ENCODE measurements around the gene MYEOV.

The MYEOV gene

DNA sequence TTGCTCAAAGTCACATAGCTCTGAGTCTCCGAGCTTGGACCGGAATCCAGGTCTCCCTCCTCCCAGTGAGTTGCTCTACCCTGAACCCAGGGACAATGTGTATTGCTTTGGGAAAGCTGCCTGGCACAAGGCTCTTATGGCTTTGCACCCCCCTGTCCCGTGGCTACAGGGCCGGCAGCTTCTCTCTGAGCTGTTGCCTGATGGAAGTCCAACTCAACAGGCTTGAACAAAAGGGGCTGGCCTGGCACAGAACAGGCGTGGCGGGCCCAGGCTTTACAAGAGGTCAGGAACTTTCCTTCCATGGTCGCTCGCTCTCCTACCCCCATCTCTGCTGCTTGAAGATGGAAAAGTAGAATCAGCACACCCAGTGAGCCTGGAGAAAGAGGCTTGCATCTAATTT lies 34.3 kb downstream of the MYEOV start:
- Histone ChIP-seq H3K36me3 (ENCODE audit: insufficient read depth, low read length) (no peaks in the 10 kb centered on the region), H3K4me1 (ENCODE audit: control insufficient read depth, insufficient read depth, low read length) (no peaks in the 10 kb centered on the region), H3K9me3 (replicated peaks; ENCODE audit: low read length) (no peaks in the 10 kb centered on the region), H3K4me3 (ENCODE audit: low read length) (no peak overlapping the region), H3K9ac (ENCODE audit: low read depth, low read length) (no peak overlapping the region), H3K4me2 (ENCODE audit: low read length) (no peak overlapping the region), H3K27me3 (ENCODE audit: control insufficient read depth, insufficient read depth, low read length) (no peaks in the 10 kb centered on the region)

DNA sequence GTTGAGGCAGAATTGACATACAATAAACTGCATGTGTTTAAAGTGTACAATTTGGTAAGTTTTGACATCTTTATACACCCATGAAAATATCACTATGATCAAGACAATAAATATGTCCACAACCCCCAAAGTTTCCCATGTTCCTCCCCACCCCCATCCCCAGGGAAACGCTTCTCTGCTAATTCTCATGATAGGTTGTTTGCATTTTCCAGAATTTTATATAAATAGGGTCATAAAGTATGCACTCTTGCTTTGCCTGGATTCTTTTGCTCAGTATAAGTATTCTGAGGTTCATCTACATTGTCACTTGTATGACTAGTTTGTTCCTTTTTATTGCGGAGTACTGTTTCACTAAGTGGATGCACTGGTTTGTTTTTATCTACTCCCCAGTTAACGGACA lies 35.6 kb downstream of the MYEOV start:
- Histone ChIP-seq H3K4me2 (ENCODE audit: low read length) (no peak overlapping the region), H3K9me3 (replicated peaks; ENCODE audit: low read length) (no peaks in the 10 kb centered on the region), H3K4me1 (ENCODE audit: control insufficient read depth, insufficient read depth, low read length) (peaks cover 6% of the 10 kb centered on the region), H3K4me3 (ENCODE audit: low read length) (no peak overlapping the region), H3K36me3 (ENCODE audit: insufficient read depth, low read length) (no peaks in the 10 kb centered on the region), H3K9ac (ENCODE audit: low read depth, low read length) (no peak overlapping the region), H3K27me3 (ENCODE audit: control insufficient read depth, insufficient read depth, low read length) (no peaks in the 10 kb centered on the region)

DNA sequence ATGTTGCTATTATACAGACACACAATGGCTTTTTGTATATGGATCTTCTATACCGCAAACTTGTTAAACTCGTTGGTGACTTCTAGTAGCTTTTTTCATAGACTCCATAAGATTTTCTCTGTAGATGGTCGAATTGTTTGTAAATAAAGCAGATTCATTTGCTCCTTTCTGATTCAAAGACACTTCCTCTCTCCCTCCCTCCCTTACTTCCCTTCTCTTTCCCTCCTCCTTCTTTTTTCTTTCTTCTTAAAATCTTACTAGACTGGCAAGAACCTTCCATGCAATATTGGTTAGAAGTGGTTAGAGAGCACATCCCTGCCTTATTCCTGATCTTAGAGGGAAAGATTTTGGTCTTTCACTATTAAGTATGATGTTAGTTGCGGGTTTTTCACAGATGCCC lies 36.4 kb downstream of the MYEOV start:
- Histone ChIP-seq H3K9ac (ENCODE audit: low read depth, low read length) (no peak overlapping the region), H3K36me3 (ENCODE audit: insufficient read depth, low read length) (no peaks in the 10 kb centered on the region), H3K9me3 (replicated peaks; ENCODE audit: low read length) (no peaks in the 10 kb centered on the region), H3K27me3 (ENCODE audit: control insufficient read depth, insufficient read depth, low read length) (no peaks in the 10 kb centered on the region), H3K4me3 (ENCODE audit: low read length) (no peak overlapping the region), H3K4me2 (ENCODE audit: low read length) (no peak overlapping the region), H3K4me1 (ENCODE audit: control insufficient read depth, insufficient read depth, low read length) (peaks cover 6% of the 10 kb centered on the region)

DNA sequence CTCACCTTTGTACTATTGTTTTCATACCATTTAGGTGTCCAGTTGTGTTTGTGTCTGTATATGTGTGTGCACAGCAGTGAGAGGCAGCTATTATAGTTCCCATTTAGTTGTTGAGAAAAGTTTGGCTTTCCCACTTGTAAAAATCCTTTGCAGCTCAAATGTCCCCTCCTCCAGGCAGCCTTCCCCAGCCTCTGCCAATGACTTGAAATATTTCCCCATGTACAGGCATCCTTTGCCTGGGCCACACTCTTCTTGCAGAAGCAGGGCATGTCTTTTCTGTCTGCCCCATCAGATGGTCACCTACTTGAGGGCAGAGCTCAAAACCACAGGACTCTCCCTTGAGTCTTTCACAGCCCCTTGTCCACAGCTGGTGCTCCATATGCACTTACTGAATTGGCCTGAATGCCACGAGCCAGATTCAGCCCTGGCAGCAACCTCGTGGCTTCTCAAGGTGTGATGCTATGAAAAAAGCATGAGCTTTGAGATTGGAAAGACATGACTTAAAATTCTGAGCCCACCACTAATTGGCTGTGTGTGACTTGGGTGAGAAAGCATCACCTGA lies 39.3 kb downstream of the MYEOV start:
- no peak overlapping the region for H3K4me2 ChIP-seq (ENCODE audit: low read length)

DNA sequence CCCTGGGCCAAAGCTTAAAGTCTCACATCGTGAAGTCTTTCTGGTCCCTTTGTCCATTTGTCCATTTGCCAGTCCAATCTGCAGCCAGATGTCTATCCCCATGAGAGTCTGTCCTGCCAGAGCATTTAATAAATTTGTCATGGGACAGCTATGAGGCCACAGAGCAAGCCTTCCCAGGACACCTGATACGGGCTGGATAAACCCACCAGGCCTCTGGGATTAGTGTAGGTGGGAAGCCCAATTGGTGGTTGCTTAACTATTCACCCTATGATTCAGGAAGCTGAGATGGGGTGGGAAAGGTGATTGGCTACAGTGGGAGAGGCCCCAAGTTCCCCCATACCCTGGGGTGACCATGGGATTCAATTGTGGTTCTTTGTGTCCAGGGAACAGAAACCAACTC lies 39.9 kb downstream of the MYEOV start:
- Histone ChIP-seq H3K4me3 (ENCODE audit: low read length) (no peak overlapping the region), H3K36me3 (ENCODE audit: insufficient read depth, low read length) (no peaks in the 10 kb centered on the region), H3K9me3 (replicated peaks; ENCODE audit: low read length) (no peaks in the 10 kb centered on the region), H3K4me2 (ENCODE audit: low read length) (no peak overlapping the region), H3K27me3 (ENCODE audit: control insufficient read depth, insufficient read depth, low read length) (no peaks in the 10 kb centered on the region), H3K9ac (ENCODE audit: low read depth, low read length) (no peak overlapping the region), H3K4me1 (ENCODE audit: control insufficient read depth, insufficient read depth, low read length) (peaks cover 15% of the 10 kb centered on the region)

More for the DNA sequence above, 39.3 kb downstream of the MYEOV start:
- no peaks in the 10 kb centered on the region for H3K9me3 ChIP-seq (replicated peaks; ENCODE audit: low read length)
- H3K9ac ChIP-seq (ENCODE audit: low read depth, low read length): no peak overlapping the region
- no peak overlapping the region for H3K4me3 ChIP-seq (ENCODE audit: low read length)
- no peaks in the 10 kb centered on the region for H3K36me3 ChIP-seq (ENCODE audit: insufficient read depth, low read length)
- no peaks in the 10 kb centered on the region for H3K27me3 ChIP-seq (ENCODE audit: control insufficient read depth, insufficient read depth, low read length)
- peaks cover 15% of the 10 kb centered on the region for H3K4me1 ChIP-seq (ENCODE audit: control insufficient read depth, insufficient read depth, low read length)

DNA sequence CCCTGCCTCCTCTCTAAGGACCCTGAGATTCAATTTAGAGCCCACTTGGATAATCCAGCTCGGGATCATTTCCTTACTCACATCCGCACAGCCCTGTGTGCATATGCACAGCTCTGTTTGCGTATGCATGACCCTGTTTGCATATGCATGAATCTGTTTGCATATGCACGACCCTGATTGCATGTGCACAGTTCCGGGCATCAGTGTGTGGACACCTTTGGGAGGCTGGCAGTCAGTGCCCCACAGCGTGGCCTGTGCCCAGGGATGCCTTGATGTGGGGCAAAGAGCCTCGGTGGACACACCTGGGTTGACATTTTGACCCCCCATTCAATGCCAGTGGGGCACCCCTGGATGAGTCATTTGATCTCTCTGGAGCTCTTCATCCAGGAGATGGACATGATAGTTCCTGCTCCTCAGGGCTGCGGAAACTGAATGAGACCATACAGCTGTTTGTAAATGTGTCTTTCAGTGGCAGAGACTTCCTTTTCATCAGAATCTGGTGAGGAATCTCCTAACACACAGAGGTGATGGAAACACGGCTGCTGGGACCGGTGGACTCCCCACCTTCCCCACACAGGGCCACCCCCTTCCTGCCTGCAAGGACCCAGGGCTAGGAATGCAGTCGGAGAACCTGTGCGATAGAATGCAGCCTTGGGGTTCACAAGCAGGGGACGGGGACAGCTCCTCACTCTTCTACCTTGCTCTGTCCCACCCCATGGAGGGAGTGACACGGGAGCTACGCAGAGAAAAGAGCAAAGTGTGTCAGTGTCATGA lies 41.2 kb downstream of the MYEOV start:
- Histone ChIP-seq H3K4me3 (ENCODE audit: low read length) (no peak overlapping the region), H3K9me3 (replicated peaks; ENCODE audit: low read length) (no peaks in the 10 kb centered on the region), H3K4me1 (ENCODE audit: control insufficient read depth, insufficient read depth, low read length) (peaks cover 15% of the 10 kb centered on the region), H3K36me3 (ENCODE audit: insufficient read depth, low read length) (no peaks in the 10 kb centered on the region), H3K9ac (ENCODE audit: low read depth, low read length) (no peak overlapping the region), H3K4me2 (ENCODE audit: low read length) (no peak overlapping the region), H3K27me3 (ENCODE audit: control insufficient read depth, insufficient read depth, low read length) (no peaks in the 10 kb centered on the region)

DNA sequence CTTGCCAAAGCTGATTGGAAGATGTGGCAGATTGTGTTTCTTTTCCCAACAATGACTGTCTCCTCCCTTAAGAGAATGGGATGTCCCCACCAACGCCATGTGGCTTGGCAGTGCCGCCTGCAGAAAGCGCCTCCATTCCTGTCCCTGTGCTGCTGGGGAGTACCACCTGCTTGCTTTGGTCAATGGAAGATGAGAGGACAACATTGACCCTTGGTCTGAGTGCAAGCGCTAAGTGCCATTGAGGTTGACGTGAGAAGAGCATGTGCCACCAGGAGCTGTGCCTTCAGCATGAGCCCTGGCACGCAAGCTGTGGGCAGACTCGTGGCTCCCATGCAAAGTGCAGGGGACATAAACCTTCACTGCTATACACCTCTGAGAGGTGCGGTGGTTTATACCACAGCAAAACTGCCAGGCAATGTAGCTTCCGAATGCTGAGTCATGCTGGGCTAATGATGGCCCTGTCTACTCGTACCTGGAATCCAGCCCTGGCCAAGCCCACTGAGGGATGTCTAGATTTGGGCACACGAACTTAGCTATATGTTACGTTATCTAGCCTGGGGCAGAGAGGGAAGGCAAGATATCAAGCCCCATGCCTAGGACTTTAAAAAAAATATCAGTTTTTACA lies 41.9 kb downstream of the MYEOV start:
- H3K27me3 ChIP-seq (ENCODE audit: control insufficient read depth, insufficient read depth, low read length): no peaks in the 10 kb centered on the region

DNA sequence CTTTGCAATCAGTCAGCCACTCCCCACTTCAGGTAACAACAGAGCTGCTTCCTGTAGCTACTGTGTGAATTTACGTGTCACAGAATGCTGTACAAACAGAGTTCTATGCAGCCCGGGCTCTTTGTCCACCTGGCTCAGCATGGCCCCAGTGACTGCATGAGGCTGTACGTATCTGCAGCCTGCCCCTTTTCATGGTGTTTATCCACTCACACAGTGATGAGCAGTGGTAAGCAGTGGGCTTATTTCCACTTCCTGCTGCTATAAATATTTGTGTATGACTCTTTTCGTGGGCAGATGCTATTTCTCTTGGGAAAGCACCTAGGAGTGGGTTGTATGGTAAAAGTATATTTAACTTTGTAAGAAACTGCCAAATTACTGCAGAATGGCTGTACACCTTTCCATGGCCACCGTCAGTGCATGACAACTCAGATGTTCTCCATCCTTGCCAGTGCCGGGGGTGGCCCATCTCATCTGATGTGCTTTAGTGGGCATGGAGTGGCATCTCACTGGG lies 43.3 kb downstream of the MYEOV start:
- no peak overlapping the region for H3K4me3 ChIP-seq (ENCODE audit: low read length)
- H3K9me3 ChIP-seq (replicated peaks; ENCODE audit: low read length): no peaks in the 10 kb centered on the region
- H3K36me3 ChIP-seq (ENCODE audit: insufficient read depth, low read length): no peaks in the 10 kb centered on the region
- H3K4me2 ChIP-seq (ENCODE audit: low read length): no peak overlapping the region
- H3K4me1 ChIP-seq (ENCODE audit: control insufficient read depth, insufficient read depth, low read length): peaks cover 15% of the 10 kb centered on the region
- H3K9ac ChIP-seq (ENCODE audit: low read depth, low read length): no peak overlapping the region
- no peaks in the 10 kb centered on the region for H3K27me3 ChIP-seq (ENCODE audit: control insufficient read depth, insufficient read depth, low read length)

More for the DNA sequence above, 41.9 kb downstream of the MYEOV start:
- no peaks in the 10 kb centered on the region for H3K9me3 ChIP-seq (replicated peaks; ENCODE audit: low read length)
- H3K4me2 ChIP-seq (ENCODE audit: low read length): no peak overlapping the region
- no peak overlapping the region for H3K9ac ChIP-seq (ENCODE audit: low read depth, low read length)
- H3K36me3 ChIP-seq (ENCODE audit: insufficient read depth, low read length): no peaks in the 10 kb centered on the region
- H3K4me3 ChIP-seq (ENCODE audit: low read length): no peak overlapping the region
- peaks cover 15% of the 10 kb centered on the region for H3K4me1 ChIP-seq (ENCODE audit: control insufficient read depth, insufficient read depth, low read length)

DNA sequence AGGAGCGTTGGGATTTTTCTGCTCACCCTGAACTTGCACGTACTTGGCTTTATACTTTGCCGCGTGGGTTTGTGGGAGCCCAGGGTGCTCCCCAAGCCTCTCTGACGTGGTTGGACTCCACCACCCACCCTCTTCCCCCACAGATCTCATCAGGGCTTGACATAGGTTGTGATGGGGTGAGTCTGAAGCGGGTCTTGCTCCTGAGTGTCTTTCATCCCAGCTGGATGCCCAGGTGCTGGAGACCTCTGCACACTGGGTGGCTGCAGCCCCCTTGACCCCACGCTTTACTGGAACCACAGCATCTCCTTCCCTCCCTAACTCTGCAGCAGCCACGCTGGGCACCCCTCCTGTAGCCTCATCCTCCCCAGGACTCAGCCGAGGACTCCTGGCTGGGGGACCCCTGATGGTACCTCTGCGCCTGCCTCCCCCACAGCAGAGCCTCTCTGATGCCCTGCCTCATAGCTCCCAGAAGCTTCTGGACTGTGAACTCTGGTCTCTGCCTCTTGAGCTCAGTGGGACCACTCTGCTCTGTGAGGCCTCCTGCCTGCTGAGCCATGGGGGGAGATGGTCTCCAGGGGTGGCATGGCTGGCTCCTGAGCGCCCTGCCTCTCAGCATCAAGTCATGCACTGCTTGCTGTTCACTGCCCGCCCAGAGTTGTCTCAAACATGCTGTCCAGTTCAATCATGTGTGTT lies 45.2 kb downstream of the MYEOV start:
- Histone ChIP-seq H3K36me3 (ENCODE audit: insufficient read depth, low read length) (no peaks in the 10 kb centered on the region), H3K4me2 (ENCODE audit: low read length) (no peak overlapping the region), H3K9me3 (replicated peaks; ENCODE audit: low read length) (no peaks in the 10 kb centered on the region), H3K4me1 (ENCODE audit: control insufficient read depth, insufficient read depth, low read length) (peaks cover 9% of the 10 kb centered on the region), H3K27me3 (ENCODE audit: control insufficient read depth, insufficient read depth, low read length) (no peaks in the 10 kb centered on the region), H3K4me3 (ENCODE audit: low read length) (no peak overlapping the region), H3K9ac (ENCODE audit: low read depth, low read length) (no peak overlapping the region)

DNA sequence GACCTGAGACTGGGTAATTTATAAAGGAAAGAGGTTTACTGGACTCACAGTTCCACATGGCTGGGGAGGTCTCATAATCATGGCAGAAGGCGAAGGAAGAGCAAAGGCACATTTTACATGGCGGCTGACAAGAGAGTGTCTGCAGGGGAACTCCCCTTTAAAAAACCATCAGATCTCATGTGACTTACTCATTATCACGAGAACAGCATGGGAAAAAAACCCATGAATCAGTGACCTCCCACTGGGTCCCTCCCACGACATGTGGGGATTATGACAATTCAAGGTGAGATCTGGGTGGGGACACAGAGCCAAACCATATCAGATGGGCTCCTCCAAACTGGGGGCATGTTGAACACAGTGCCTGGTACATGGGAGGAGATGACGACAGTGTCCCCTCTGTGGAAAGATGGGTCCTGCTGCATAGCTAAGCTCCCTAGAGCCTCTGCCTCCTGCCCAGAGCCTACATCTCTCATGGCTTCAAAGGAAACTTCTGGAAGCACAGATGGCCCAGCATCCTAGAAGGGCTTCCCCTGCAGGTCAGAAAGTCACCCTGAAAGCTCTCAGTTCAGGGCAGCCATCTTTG lies 46.1 kb downstream of the MYEOV start:
- H3K27me3 ChIP-seq (ENCODE audit: control insufficient read depth, insufficient read depth, low read length): no peaks in the 10 kb centered on the region
- no peak overlapping the region for H3K9ac ChIP-seq (ENCODE audit: low read depth, low read length)
- H3K4me3 ChIP-seq (ENCODE audit: low read length): no peak overlapping the region
- peaks cover 9% of the 10 kb centered on the region for H3K4me1 ChIP-seq (ENCODE audit: control insufficient read depth, insufficient read depth, low read length)
- H3K9me3 ChIP-seq (replicated peaks; ENCODE audit: low read length): no peaks in the 10 kb centered on the region
- no peak overlapping the region for H3K4me2 ChIP-seq (ENCODE audit: low read length)
- no peaks in the 10 kb centered on the region for H3K36me3 ChIP-seq (ENCODE audit: insufficient read depth, low read length)
